ENCODE measurements around the gene WNT3.
"Not testable (repeated sequence)": the region's sequence is repeated elsewhere in the genome, so short reads cannot be mapped to it uniquely, and the experiment has no call there.

WNT3 gene

DNA sequence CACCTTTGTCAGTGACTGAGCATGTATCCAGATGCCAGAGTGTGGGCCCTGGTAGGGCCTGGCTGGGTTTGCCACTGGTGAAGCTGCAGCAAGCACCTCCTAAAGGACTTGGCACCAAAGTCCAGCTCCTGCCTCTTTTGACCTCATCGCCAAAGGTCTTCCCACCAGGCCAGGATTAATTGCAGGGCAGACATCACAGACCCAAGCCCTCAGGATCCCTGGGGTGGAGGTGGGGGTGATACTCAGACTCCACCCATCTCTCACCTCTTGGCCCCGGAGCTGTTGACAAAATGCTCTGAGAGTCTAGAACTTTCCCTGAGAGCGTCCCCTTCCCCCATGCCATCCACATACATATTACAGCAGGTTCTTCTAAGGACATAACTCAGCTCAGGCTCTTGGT lies 4.6 kb downstream of the WNT3 start:
- DNase-seq (ENCODE audit: low read depth in 2 of 2), result no peak

DNA sequence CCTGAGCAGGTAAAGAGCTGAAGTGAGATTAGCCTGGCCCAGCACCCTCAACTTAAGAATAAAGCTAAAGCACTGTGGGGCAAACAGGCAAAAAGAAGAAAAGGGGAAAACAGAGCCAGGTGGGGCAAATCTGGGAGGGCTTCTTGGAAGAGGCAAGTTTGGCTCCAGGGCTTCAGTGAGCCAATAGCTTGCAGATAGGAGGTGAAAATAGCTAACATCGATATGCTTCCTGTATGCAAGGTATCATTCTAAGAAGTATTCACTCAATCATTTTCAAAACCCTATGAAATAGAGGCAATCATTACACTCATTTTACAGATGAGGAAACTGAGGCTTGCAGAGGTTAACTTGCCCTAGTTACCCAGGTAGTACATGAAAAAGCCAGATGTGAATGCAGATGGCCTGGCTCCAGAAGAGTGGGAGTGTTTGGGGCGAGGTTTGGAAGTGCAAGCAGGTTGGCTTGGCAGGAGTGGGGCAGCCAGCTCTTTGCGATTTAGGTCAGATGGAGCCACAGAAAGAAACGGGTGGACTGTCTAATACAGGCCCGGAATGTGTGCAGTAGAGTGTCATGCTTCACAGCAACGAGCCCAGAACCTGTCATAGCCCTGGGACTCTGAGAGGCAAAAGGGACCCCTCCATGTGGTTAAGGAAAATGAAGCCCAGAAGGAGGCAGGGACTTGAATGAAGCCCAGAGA lies 5.7 kb downstream of the WNT3 start:
- DNase-seq (ENCODE audit: low read depth in 2 of 2), result no peak

DNA sequence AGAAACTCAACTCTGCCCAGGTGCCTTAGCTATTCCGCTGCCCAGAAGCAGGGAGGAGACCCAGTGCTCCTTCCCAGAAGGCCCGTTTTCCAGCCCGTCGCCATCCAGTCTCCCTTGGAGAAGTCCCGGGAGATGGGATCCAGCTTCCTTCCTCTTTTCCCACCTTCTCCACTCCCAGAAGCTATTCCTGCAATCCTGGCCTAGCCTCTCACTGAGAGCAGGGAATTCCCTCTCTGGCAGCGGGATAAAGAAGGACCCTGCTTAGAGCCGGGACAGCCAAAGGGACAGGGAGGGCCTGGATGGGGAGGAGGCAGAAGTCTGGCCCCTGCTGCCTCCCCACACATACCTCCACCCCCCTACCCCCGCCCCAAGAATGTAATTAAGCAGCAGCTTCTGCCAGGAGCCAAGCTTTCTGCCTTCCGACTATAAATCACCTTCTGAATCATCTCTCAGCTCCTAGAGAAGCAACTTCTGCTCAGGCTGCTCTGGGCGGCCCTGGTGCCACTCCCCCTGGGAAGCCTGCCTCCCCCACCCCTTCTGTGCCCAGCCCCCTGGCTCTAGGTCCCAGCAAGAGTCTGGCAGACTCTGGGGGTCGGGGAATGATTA lies 6.4 kb downstream of the WNT3 start:
- DNase-seq (ENCODE audit: low read depth in 2 of 2), result no peak

DNA sequence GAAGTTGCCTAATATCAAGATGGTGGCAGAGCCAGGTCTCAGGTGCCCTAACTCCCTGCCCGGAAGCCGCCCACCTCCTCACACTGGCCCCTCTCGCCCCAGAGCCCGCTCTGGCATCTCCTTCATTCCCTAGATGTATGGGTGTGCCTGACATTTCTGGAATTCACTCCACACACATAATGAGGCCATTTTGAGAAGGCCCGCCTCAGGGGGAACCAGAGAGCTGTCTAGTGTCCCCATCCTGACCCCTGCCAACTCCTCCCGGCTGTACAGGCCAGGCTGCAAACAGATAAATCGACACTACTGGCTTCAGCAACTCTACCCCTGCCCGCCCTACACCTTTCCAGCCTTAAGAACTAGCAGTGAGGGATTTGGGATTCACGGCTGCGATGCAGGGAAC lies 7.7 kb downstream of the WNT3 start:
- no peak for DNase-seq (ENCODE audit: low read depth in 2 of 2)

DNA sequence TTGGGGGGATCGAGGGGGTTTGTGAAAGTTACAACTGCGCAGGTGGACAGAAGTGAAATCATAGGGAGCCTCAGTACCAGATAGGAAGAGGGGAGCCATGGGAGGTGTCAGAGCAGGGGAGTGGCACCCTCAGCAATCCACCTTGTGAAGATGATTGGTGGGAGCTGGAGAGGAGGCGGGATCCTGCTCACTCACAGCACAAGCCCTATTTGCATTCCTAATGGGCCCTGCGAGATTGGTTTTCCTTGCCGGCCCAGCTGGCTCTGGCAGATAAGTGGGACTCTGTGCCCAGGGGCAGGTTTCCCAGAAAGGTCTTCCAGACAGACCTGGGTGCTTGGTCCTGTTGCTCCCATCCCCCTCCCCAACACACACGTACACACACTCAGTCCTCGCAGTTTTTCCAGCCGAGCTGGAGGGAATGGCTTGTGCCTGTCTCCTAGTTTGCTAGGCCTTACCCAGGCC lies 9.4 kb downstream of the WNT3 start:
- DNase-seq (ENCODE audit: low read depth in 2 of 2), result no peak

DNA sequence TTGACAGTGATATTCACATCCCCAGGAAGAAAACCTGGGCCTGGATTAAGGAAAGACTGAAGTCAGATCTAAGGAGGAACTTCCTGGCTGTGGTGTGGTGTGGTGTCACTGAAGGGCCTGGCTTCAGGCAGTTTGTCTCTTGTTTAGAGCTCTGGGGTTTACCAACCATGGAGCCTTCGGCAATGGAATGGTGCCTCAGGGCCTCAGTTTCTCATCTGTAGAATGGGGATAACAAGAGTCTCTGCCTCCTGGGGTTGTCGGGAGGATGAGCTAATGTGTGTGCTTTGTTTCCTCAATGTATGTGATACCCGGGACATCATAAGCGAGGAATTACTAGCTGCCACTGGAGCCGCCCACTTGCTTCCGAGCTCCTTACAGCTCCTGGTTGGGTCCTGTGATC lies 12.7 kb downstream of the WNT3 start:
- DNase-seq (ENCODE audit: low read depth in 2 of 2), result no peak

DNA sequence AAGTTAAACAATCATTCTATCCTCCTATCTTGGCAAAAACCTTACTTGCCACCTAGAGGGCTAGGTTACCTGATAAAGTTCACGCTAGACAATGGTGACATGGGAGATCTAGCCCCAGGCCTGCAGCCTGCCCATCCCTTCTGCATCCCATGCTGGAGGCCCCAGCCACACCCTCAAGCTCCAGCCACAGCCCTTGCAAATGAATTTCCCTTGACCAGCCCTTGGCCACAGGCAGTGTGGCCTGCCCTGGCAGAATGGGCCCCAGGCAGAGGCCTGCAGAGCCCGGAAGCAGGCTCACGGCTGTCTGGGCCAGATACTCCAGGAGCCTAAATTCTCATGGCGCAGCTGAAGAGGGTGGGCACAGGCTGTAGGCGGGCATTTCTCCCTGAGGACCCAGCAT lies 14.9 kb downstream of the WNT3 start:
- DNase-seq (ENCODE audit: low read depth in 2 of 2), result no peak

DNA sequence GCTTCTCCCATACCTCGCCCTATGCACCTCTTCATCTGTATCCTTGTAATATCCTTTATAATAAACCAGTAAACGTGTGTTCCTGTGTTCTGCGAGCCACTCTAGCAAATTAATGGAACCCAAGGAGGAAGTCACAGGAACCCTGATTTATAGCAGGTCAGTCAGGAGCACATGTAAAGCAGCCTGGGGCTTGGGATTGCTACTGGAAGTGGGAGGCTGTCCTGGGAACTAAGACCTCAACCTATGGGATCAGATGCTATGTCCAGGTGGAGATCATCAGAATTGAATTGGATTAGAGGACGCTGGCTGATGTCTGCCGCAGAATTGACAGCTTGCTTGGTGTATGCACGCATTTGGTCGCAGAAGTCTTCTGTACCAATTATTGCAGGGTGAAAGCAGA lies 15.7 kb downstream of the WNT3 start:
- no peak for DNase-seq (ENCODE audit: low read depth in 2 of 2)

DNA sequence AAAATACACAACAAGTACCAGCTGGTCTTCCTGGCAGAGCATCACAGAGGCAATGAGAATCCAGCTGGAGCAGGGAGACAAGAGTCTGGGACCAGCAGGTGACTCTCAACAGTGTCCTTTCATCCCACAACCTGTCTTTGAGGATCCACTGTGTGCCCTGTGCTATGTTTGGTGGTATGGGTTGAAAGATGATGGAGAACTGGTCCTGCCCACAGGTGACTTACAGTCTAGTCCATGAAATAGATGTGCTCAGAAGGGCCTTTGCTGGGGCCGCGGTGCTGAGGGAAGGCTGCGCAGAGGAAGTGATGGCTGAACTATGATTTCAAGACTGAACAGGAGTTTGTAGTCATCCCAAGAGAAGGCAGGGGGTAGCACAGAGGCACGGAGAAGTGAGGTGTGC lies 17.9 kb downstream of the WNT3 start:
- no peak for DNase-seq (ENCODE audit: low read depth in 2 of 2)

DNA sequence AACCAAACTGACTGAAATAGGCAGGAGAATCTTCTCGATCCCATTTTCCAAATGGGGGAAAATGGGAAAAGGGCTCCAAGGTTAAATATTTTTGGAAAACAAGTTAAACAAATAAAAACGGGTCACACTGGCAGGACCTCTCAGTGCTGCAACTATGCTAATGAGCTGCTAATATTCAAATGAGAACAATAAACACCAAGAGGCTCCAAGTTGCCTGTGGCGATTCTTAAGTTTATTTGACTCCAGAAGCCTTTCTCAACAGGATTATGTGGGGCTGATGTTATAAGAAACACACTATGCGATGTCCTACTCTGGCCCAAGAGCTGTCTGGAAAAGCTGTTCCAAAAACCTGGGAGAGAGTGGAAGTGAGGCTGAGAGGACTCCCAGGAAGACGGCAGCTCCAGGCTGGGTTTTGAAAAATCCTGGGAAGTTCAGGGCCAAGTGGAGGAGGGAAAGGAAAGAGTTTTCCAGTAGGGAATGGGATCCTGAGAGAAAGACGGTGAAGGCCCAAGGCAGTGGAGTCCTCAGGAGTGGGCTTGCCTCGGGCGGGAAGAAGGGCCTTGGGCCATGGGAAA lies 21.4 kb downstream of the WNT3 start:
- no peak for DNase-seq (ENCODE audit: low read depth in 2 of 2)

DNA sequence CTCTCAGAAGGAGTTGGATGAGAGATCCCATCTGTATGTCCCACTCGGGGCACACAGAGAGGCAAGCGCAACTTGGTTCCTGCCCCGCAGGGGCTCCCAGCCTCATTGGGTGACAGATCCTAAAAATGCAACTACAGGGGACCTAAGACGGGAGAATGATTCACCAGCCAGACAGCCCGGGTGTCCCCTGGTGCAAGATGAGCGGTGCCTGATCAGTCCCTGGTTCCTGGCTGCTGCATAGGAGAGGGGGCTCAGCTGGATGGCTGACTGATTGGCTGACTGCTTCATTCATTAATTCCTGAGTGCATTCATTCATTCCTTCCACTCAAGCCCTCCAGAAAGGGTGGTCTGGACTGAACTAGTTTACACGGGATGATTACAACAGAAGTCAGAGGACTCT lies 22.0 kb downstream of the WNT3 start:
- no peak for DNase-seq (ENCODE audit: low read depth in 2 of 2)

DNA sequence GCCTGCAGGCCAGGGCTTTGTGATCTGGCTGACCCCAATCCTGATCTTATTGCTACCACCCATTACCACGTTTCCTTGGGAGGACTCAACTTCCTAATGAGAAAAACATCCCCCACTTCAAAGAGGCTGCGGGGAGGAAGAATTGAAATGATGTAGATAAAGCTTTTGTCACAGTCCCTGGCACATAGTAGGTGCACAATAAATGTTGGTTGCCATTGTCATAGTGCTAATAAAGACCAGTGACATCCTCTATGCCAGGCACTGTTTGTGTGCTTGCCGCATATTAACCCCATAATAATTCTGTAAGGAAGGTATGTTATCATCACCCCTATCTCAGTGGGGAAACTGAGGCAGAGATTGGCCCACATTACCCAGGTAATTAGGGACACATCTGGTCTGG lies 22.4 kb downstream of the WNT3 start:
- no peak for DNase-seq (ENCODE audit: low read depth in 2 of 2)

DNA sequence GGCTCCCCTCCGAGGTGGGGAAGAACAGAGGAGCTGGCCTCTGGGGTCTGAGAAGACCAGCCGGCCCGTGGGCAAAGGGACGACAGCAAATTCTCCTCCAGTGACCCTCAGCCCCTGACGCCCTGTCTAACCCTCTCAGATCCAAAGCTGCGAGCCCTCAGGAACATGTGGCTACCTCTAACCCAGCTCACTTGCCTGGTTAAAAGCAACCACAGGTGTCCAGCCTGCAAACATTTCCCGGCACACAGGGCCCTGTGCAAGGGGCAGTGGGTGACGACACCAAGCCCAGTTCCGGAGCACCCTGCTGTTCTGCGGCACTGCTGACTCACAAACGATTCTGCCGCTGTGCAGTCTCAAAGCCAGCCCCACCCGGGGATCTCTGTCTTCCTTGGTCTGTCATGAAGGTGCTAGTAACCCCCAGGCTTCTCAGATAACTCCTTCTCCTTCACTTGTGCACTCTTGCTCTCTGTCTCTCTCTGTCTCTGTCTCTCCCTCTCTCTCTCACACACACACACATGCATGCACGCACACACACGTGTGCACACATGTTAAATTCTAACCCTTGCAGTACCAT lies 23.0 kb downstream of the WNT3 start:
- DNase-seq (ENCODE audit: low read depth in 2 of 2), result no peak

DNA sequence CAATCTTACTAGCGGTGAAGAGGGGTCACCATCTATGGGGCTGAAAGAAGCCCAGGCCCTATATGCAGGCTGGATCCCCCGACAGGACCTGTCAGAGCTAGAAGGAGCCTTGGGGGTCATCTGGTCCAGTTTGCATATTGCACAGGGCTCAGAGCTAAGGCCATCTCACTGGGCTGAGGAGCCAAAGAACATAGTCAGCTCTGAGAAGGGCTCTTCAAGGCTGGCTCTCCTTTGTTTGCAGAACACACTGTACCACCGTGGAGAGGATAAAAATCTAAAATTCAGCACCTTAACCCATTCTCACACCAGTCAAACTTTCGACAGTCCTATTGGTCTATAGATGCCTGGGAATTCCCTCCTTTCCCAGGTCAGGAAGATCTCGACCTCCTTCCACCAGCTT lies 24.2 kb downstream of the WNT3 start:
- no peak for DNase-seq (ENCODE audit: low read depth in 2 of 2)

DNA sequence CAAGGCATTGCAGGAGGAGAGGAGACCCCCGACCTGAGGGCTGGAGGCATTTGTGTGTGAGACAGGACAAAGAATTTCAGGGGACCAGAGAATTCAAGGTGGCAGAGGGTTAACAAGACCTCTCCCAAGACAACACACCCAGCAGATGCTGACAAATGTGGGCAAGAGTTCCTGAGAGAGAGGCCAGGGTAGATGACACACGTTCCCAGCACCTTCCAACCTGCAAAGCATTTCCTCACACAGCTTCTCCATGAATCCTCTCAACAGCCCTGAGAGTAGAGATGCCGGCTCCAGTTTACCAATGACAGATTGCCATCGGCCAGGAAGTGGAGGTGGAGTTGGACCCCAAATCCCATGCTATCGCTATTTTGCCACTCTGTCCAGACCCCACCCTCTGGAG lies 25.0 kb downstream of the WNT3 start:
- DNase-seq (ENCODE audit: low read depth in 2 of 2), result no peak

DNA sequence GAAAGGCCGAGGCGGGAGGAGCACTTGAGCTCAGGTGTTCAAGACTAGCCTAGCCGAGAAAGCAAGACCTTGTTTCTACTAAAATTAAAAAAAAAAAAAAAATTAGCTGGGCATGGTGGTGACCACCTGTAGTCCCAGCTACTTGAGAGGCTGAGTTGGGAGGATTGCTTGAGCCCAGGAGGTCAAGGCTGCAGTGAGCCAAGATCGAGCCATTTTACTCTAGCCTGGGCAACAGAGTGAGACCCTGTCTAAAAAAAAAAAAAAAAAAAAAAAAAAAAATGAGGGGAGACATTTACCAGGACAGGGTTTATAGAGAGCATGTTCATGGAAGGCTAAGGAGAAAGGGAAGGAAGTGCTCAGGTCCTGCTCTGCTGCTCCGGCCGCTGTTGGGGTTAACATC lies 25.5 kb downstream of the WNT3 start:
- DNase-seq (ENCODE audit: low read depth in 2 of 2), result not testable (repeated sequence)

DNA sequence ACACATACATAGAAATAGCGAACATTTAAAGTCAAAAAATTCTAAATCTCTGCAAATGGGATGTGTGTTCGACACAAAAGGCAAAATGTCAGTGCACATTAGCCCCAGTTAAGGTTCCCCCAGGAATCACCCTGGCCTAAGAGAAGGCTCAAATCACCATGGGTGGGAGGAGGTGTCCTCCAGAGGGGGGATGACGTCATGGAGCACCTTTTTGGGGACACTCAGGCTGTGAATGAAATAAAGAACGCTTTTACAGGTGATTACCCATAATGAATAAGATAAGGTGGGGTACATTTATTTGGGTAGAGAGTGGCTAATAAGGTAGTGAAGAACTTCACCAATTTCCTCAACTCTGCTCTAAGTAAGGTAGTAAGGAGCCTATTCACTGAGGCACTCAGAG lies 26.4 kb downstream of the WNT3 start:
- DNase-seq (ENCODE audit: low read depth in 2 of 2), result no peak

DNA sequence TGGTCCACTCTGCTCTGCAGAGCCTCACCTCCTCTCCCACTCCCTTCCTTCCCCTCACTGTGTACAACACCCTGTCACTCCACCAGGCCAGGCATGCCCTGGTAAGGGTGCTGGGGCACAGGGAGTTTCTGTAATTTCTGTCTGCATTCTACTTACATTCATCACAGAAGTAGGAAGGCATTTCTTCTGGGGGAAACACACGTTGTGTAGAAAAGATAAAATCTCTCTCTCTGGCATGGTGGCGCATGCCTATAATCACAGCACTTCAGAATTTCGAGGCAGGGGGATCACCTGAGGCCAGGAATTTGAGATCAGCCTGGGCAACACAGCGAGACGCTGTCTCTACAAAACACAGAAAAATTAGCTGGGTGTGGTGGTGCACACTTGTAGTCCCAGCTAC lies 27.0 kb downstream of the WNT3 start:
- DNase-seq (ENCODE audit: low read depth in 2 of 2), result no peak

DNA sequence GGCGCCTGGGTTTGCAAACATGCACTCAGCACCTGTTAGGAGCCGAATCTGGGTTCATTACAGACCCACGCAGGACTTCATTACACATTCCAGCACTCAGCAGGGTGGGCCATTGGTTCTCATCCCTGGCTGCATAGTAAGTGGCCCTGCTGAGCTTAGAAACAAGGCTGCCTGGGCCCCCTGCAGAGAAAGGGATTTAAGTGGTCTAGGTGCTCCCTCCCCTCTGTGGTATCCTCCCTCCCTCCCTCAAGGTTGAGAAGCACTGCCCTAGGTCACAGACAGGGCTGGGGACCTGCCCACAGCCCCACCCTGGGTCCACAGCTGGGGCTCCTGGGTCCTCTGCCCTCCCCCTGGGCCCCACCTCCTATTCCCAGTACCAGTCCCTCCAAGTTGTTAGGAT lies 28.3 kb downstream of the WNT3 start:
- no peak for DNase-seq (ENCODE audit: low read depth in 2 of 2)

DNA sequence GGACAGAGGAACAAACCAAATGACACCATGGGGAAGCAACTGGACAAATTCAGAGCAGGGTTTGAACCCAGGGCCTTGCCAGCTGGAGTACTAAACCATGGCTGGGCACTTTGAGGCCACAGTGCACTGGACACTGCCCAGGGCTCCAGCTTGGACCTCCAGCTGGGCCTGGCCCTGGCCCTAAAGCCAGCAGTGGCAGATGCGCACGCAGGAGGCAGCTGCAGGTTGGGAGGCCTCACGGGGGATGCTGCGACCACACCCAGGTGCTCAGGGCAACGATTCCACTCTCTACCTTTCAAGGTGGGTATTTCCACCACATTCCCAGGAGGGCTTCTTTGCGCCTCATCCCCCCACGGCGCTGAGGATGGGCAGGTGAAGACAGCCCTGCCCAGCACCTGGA lies 28.9 kb downstream of the WNT3 start:
- DNase-seq (ENCODE audit: low read depth in 2 of 2), result no peak

DNA sequence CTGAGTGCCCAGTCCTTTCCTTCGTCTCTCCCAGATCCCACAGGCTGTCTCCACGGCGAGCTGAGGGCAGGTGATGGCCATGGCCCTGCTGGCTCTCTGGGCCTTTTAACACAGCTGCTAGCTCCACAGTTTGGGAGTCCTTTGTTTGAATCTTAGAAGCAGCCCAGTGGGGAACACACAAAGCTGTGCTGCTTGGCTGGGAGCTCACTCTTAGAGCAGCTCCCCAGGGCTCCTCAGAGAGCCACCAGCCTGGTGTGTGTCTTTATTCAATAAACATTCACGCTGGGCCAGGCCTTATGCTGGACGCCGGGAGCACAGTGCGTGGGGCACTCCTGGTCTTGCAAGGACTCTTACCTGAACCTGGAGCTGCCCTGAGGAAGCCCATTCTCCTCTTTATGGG lies 29.7 kb downstream of the WNT3 start:
- no peak for DNase-seq (ENCODE audit: low read depth in 2 of 2)

DNA sequence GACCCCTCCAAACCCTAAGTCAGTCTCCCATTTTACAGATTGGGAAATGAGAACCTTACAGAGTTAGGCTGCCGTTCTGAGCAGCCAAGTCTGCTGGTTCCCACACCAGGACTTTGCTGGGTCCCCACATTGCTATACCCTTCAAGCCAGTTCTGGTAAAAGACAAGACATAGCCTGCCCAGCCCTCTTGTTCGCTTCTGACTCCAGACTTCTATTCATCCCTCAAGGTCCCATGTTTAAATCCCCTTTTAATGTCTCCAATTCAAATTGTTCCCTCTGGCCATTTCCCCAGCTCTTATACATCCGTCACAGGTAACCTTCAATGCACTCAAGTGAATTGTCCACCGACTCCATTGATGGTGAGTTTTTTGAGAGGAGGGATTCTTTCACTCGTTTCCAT lies 30.2 kb downstream of the WNT3 start:
- no peak for DNase-seq (ENCODE audit: low read depth in 2 of 2)

DNA sequence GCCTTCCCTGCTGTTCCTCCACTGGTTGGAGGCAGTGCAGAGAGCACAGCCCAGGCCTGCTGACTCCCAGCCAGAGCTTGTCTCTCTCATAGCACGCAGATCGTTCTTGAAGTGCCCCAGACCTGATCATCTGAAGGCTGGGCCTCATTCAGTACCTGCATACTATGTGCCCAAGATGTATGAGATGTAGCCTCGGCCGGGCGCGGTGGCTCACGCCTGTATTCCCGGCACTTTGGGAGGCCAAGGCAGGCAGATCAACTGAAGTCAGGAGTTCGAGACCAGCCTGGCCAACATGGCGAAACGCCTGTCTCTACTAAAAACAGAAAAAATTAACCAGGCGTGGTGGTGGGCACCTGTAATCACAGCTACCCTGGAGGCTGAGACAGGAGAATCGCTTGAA lies 31.0 kb downstream of the WNT3 start:
- no peak for DNase-seq (ENCODE audit: low read depth in 2 of 2)
